ENCODE measurements around the gene DHRS2. TPM values are rescaled to one million over a fixed set of nuclear protein-coding genes. Genes with fewer than 3 reads are reported as not detected.

Gene DHRS2
- total and polyA plus RNA-seq, 2 of the 13 experiments (the other 11 are each of a cell fraction or from before 2014, with no cell fraction given): 1,621 to 3,021 TPM

DNA sequence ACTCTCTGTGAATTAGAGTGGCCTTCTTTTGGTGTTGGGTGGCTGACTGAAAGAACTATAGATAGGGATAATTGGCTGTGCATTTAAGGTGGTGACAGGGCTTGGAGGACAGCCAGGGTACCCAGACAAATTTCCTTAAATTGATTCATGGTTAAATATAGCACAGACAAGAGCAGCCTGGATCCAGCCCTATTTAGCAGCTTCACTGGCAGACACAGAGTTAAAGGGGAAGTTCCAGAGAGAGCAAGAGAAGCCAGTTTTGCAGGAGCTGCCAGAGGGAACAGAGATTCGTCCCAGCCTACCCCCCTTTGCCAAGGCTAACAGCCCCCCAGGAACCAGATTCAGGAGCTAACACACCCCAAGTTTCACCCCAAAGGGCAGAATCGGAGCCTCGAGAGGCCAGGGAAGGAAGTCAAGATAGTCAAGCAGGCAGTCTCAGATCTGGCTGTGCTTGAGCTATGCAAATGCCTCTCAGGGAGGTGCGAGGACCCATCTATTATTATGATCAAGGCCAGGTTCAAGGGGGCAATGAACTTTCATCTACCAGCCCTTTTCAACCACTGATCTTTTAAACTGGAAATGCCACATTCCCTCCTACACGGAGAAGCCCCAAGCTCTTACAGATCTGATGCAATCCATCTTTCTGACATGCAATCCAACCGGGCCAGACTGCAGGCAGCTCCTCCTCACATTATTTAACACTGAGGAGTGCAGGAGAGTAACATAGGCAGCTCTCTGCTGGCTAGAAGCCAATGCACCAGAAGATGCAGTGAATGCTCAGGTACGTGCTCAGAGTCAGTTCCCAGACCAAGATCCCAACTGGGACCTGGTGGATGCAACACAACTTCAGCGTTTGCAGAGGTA, 58.2 kb downstream of the DHRS2 start (continued):
- TF ChIP-seq, protein P1, sequence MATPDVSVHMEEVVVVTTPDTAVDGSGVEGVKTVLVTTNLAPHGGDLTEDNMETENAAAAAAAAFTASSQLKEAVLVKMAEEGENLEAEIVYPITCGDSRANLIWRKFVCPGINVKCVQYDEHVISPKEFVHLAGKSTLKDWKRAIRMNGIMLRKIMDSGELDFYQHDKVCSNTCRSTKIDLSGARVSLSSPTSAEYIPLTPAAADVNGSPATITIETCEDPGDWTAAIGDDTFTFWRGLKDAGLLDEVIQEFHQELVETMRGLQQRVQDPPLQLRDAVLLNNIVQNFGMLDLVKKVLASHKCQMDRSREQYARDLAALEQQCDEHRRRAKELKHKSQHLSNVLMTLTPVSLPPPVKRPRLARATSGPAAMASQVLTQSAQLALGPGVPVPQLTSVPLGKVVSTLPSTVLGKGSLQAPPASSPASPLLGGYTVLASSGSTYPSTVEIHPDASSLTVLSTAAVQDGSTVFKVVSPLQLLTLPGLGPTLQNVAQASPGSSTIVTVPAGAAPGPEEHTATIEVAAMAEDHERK (CRISPR knock-in tag; IDR thresholded peaks at IDR 0.05; ENCODE audit: low read depth): no peak
- no peak for TF ChIP-seq PHB2 (IDR thresholded peaks at IDR 0.05; ENCODE audit: partially characterized antibody)
- TF ChIP-seq, protein P2, sequence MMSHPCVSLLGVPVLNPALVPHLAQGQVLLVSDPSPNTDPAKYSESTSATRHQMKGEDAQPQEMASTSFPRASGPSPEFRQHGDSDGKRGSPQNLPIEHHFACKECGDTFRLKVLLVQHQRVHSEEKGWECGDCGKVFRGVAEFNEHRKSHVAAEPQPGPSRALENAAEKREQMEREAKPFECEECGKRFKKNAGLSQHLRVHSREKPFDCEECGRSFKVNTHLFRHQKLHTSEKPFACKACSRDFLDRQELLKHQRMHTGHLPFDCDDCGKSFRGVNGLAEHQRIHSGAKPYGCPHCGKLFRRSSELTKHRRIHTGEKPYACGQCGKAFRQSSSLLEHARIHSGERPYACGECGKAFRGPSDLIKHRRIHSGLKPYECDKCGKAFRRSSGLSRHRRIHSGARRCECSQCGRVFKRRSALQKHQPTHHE (CRISPR knock-in tag; IDR thresholded peaks at IDR 0.05; ENCODE audit: borderline replicate concordance): peak; percentile 75; the same call in 1 of the 2 replicates
- peak; percentile 54; the same call in 1 of the 2 replicates for TF ChIP-seq ZNF501 (CRISPR knock-in tag; IDR thresholded peaks at IDR 0.05)
- peak; percentile 61; the same call in 1 of the 2 replicates for TF ChIP-seq ARNT2 (CRISPR knock-in tag; IDR thresholded peaks at IDR 0.05; ENCODE audit: low read depth)
- TF ChIP-seq ZNF550 (CRISPR knock-in tag; IDR thresholded peaks at IDR 0.05; ENCODE audit: borderline replicate concordance): no peak
- TF ChIP-seq ZNF7 (CRISPR knock-in tag; IDR thresholded peaks at IDR 0.05): no peak
- TF ChIP-seq PAX8 (CRISPR knock-in tag; IDR thresholded peaks at IDR 0.05; ENCODE audit: borderline replicate concordance): no peak; the same call in 1 of the 2 replicates
- TF ChIP-seq, protein P3, sequence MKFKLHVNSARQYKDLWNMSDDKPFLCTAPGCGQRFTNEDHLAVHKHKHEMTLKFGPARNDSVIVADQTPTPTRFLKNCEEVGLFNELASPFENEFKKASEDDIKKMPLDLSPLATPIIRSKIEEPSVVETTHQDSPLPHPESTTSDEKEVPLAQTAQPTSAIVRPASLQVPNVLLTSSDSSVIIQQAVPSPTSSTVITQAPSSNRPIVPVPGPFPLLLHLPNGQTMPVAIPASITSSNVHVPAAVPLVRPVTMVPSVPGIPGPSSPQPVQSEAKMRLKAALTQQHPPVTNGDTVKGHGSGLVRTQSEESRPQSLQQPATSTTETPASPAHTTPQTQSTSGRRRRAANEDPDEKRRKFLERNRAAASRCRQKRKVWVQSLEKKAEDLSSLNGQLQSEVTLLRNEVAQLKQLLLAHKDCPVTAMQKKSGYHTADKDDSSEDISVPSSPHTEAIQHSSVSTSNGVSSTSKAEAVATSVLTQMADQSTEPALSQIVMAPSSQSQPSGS (CRISPR knock-in tag; IDR thresholded peaks at IDR 0.05): peak; percentile 88
- TF ChIP-seq CBFB (CRISPR knock-in tag; IDR thresholded peaks at IDR 0.05): no peak; the same call in 1 of the 2 replicates
- TF ChIP-seq PTBP1 (IDR thresholded peaks at IDR 0.05; ENCODE audit: low read depth, low read length, poor library complexity, severe bottlenecking): no peak
- peak; percentile 86 for TF ChIP-seq REPIN1 (CRISPR knock-in tag; IDR thresholded peaks at IDR 0.05; ENCODE audit: borderline replicate concordance, low read depth)
- peak in 1 of 2 experiments; percentile 34; a peak in 1 of 4 replicates for TF ChIP-seq KLF16 (CRISPR knock-in tag; IDR thresholded peaks at IDR 0.05)
- no peak for TF ChIP-seq FOXM1 (CRISPR knock-in tag; IDR thresholded peaks at IDR 0.05)
- TF ChIP-seq SRSF1 (optimal IDR thresholded peaks at IDR 0.05; ENCODE audit: low read depth, low read length): no peak
- TF ChIP-seq ADNP (CRISPR knock-in tag; IDR thresholded peaks at IDR 0.05): no peak
- no peak for TF ChIP-seq ZNF556 (CRISPR knock-in tag; IDR thresholded peaks at IDR 0.05; ENCODE audit: borderline replicate concordance)
- TF ChIP-seq ARHGAP35 (CRISPR knock-in tag; IDR thresholded peaks at IDR 0.05; ENCODE audit: borderline replicate concordance): peak; percentile 74; the same call in 1 of the 2 replicates
- TF ChIP-seq ZNF264 (CRISPR knock-in tag; IDR thresholded peaks at IDR 0.05): peak; percentile 83; the same call in 1 of the 2 replicates
- TF ChIP-seq RARG (CRISPR knock-in tag; IDR thresholded peaks at IDR 0.05; ENCODE audit: low read depth): no peak
- peak; percentile 31; the same call in 1 of the 2 replicates for TF ChIP-seq FOXO1 (CRISPR knock-in tag; IDR thresholded peaks at IDR 0.05)
- TF ChIP-seq, protein P4, sequence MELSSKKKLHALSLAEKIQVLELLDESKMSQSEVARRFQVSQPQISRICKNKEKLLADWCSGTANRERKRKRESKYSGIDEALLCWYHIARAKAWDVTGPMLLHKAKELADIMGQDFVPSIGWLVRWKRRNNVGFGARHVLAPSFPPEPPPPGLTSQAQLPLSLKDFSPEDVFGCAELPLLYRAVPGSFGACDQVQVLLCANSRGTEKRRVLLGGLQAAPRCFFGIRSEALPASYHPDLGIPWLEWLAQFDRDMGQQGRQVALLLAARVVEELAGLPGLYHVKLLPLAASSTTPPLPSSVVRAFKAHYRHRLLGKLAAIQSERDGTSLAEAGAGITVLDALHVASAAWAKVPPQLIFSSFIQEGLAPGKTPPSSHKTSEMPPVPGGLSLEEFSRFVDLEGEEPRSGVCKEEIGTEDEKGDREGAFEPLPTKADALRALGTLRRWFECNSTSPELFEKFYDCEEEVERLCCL (CRISPR knock-in tag; IDR thresholded peaks at IDR 0.05; ENCODE audit: borderline replicate concordance): no peak

Measured in HepG2 (cell line).